Fibroblast of skin of abdomen (primary cell): Measurements from ENCODE around the gene OR12D2. TPM values are rescaled to one million over a fixed set of nuclear protein-coding genes. Genes with fewer than 3 reads are reported as not detected.
"Not testable (repeated sequence)": the region's sequence is repeated elsewhere in the genome, so short reads cannot be mapped to it uniquely, and the experiment has no call there.

Source experiments
- DNase-seq: peaks from one replicate; pipeline ENCODE4 v3.0.0-alpha.2; 2013
- polyA plus RNA-seq, 2 experiments: library from polyadenylated mRNA; unstranded; fragments of 120-200 nt; gene quantifications; one replicate each; pipeline ENCODE4 v1.2.1, GENCODE V29; 2013; ENCODE audit not compliant: insufficient read length in 2 of 2

Gene OR12D2, protein sequence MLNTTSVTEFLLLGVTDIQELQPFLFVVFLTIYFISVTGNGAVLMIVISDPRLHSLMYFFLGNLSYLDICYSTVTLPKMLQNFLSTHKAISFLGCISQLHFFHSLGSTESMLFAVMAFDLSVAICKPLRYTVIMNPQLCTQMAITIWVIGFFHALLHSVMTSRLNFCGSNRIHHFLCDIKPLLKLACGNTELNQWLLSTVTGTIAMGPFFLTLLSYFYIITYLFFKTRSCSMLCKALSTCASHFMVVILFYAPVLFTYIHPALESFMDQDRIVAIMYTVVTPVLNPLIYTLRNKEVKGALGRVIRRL
- not detected for polyA plus RNA-seq (2013, experiment 1 of 2; ENCODE audit: insufficient read length)
- not detected for polyA plus RNA-seq (2013, experiment 2 of 2; ENCODE audit: insufficient read length)

DNA sequence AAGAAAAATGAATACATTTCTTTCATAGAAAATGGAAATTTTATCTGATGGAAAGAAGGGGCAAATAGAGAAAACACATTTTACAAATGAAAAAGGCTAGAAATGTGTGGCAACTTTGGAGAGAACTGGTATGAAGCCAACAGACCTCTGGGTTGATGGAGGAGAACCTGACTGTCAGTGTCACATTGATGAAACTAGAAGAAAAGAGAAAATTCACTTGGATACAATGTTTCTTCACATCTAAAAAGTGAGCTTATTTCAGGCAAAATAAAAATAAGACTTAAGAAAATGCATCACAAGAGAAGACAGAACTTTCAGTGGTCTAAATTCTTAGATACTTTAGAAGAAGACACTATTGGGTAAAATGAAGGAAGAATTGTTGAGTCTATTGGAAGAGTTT is at the start of gene OR12D2:
Gene OR12D2, plus strand, starts transcription at position 301 of the 400 bp plus-strand sequence. CDS start 1,069 bp downstream, outside the sequence.
- no peak for DNase-seq

GRCh38 chr6:29349348-29349747 is 46.1 kb upstream of the OR12D2 start:
- DNase-seq, result not testable (repeated sequence)

GRCh38 chr6:29354980-29355379 is 40.5 kb upstream of the OR12D2 start:
- DNase-seq, result no peak

DNA sequence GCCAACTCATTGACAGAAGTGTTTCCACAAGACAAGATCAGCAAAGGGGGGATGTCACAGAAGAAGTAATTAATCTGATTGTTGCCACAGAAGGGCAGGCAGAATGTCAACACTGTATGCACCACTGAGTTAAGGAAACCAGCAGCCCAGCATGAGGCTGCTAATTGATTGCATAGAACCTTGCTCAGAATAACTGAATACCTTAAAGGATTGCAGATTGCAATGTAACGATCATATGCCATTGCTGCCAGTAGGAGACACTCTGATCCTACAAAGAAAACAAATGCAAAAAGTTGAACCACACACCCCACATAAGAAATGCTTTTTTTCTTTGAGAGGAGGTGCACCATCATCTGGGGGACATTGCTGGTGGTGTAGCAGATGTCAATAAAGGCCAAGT is 39.8 kb upstream of the OR12D2 start:
- DNase-seq, result no peak

DNA sequence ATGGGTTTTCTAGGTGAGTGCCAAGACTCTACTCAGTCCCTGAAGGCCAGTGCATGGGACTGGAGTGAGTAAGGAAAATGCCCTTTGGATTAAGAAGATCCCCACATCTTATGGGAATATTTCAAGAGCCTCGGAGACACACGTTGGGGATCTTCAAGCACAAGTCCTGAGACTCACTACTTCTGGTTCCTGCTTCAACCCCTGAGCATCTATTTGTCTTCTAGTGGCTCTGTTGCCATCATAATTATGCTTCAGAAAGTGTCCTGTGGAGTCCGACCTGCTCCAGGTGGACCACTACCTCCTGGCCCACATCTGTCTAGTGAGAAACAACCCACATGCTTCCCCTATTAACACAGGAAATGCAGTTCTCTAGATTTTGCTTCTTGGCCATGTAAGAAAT is 26.7 kb upstream of the OR12D2 start, which contains the start of gene OR5V1:
Gene OR5V1, minus strand, starts transcription at position 101 of the 400 bp plus-strand sequence. CDS start 12,670 bp downstream, outside the sequence.
- no peak for DNase-seq

- no peak for DNase-seq
Measured at GRCh38 chr6:29375191-29375590, 20.2 kb upstream of the OR12D2 start, which contains the start of gene OR12D3. Gene OR12D3 (minus strand): TSS chr6:29375291. CDS start chr6:29375287, 4 bp downstream.

GRCh38 chr6:29376003-29376402 is 19.4 kb upstream of the OR12D2 start:
- no peak for DNase-seq

GRCh38 chr6:29388533-29388932 is 6.9 kb upstream of the OR12D2 start:
- no peak for DNase-seq

DNA sequence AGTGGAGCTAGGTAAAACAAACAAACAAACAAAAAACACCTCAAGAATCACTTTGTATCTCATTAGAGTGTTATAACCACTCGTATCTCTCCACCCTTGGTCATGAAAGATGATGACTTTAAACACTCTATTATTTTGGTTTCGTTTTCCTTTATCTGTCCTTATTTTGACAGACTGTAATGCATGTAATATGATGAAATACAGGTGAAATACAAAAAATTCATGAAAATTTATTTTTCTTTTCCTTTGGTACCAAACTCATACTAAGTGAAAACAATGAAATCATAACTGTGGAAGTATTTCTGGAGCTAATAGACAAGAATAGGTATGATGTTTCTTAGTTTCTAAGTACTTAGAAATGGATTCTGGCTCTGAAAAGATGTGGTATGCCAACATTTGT is 4.1 kb downstream of the OR12D2 start:
- no peak for DNase-seq

DNA sequence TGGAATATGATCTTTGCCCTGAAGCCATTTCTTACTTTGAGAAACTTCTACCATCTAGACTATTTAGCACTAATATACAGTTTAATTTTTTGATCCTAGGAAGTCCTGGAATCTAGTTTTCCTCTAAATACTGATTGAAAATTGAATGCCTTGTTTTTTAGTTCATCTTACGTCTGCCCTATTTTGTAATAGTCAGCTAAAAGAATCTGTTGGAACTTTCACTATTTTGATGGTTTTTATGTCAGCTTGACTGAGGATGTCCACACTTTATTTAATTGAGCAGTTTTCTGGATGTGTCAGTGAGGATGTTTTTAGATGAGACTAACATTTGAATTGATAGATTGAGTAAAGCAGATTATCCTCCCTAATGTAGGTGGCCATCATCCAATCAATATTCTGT is 8.4 kb downstream of the OR12D2 start:
- no peak for DNase-seq

GRCh38 chr6:29414588-29414987 is 19.2 kb downstream of the OR12D2 start, which contains the start of gene OR12D1:
Gene OR12D1 (plus strand): TSS chr6:29414928.
- no peak for DNase-seq

GRCh38 chr6:29419516-29419915 is 24.1 kb downstream of the OR12D2 start:
- DNase-seq, result no peak

DNA sequence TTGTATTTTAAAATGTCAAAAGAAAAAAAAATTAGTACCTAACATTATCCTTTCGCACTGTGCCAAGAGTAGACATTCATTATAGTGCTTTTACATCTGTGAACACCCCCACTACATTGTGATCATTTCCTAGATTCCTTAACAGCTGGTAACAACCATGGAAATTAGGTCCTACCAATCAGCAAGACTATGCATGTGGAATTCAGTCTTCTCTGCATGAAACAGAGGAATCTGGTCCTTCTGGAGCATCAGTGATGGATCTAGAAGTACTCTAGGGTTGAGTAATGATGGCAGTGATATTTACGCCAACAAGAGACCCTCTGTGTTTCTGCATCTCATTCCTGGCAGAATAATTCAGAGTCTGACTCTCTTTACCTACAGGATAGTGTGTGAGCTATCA is 28.7 kb downstream of the OR12D2 start:
- DNase-seq, result no peak

DNA sequence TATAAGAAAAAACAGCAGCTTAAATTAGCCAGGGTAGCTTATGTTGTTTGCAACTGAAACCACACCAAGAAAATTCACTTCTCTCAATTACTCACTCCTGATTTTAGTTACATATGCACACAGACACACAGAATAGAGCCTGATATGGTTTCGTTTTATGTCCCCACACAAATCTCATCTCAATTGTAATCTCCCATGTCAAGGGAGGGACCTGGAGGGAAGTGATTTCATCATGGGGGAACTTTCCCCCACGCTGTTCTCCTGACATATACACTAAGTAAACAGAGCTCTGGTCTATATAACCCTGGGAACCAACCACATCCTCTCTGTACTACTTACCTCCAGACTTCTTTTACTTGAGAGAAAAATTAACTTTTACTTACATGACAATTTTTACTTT is 29.1 kb downstream of the OR12D2 start:
- DNase-seq, result no peak

GRCh38 chr6:29425075-29425474 is 29.6 kb downstream of the OR12D2 start:
- DNase-seq, result no peak

DNA sequence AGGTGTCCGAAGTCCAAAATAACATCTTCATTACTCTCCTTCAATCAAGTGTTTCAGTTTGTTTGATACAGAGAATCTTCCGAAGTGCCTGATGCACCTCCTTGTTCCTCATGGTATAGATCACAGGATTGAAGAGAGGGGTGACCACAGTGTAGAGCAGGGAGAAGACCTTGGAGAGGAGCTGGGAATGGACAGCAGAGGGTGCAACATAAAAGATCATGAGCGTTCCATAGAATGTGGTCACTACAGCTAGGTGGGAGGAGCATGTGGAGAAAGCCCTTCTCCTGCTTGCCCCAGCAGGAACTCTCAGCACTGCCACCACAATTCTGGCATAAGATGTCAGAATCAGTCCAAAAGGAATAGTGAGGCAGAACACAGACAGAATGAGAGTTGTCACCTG is 31.2 kb downstream of the OR12D2 start:
- DNase-seq, result no peak

GRCh38 chr6:29436730-29437129 is 41.3 kb downstream of the OR12D2 start:
- DNase-seq, result not testable (repeated sequence)

DNA sequence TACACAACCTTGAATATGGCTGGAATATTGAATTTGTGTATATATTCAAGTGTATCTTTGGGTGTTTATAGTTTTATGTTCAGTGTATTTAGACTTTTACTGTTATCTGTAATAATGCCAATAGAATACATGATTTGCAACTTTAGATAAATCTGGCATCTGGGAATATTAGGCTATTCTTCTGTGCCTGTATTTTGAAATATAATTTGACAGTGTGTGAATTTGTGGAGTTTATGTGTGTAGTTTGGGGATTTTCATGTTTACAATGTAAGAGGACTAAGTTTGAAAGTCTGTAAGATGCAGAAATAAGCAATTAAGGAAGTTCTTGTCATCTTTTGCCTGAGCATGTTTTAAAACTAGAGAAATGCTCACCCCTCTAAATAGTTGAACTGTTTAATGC is 43.6 kb downstream of the OR12D2 start, which contains the start of gene OR10C1:
Gene OR10C1, plus strand, starts transcription at position 301 of the 400 bp plus-strand sequence. CDS start 710 bp downstream, outside the sequence.
- no peak for DNase-seq

DNA sequence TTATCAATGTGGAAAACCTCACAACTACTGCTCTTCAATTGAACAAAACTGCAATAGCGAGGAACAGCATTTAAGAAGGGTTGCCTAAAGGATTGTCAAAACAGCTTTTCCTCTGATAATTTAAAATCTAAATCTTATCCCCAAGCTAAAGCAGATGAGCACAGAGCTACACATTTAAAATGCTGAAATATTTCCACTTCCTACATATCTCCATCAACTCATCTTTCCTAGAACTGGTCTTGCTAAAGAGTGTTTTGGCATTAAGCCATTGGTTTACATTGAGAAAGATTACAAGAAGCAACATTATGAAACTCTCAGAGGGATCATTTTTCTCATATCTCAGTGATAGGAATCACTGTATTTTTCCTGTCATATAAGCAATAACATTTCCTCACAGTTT is 47.3 kb downstream of the OR12D2 start:
- DNase-seq, result no peak

GRCh38 chr6:29444031-29444430 is 48.6 kb downstream of the OR12D2 start:
- not testable (repeated sequence) for DNase-seq
